MV-4-11 (cell line): ENCODE measurements around the gene CDH23.

ENCODE experiments used
- DNase-seq: peaks from one replicate; lab custom pipeline; 2025; lab: John Stamatoyannopoulos, UW

Gene CDH23

GRCh38 chr10:71423250-71423649 is 26.5 kb downstream of the CDH23 start:
- DNase-seq, result no peak

DNA sequence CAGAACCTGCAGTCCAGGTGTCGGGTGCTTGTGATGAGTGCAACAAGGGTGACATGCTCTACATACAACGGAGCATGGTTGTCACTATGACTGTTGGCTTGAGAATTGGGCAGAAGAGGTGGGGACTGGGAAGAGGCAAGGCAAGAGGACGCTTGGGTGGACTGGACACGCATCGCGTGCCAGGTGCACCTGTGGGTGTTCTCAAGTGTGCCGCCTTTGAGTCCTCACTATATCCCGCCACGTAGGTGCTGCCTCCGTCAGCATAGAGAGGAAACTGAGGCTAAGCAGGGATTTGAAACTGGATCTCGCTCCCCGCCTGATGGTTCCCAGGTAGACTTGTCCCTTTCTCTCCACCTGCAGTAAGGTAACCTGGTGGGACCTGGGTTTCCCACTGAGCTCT is 27.2 kb downstream of the CDH23 start:
- no peak for DNase-seq

DNA sequence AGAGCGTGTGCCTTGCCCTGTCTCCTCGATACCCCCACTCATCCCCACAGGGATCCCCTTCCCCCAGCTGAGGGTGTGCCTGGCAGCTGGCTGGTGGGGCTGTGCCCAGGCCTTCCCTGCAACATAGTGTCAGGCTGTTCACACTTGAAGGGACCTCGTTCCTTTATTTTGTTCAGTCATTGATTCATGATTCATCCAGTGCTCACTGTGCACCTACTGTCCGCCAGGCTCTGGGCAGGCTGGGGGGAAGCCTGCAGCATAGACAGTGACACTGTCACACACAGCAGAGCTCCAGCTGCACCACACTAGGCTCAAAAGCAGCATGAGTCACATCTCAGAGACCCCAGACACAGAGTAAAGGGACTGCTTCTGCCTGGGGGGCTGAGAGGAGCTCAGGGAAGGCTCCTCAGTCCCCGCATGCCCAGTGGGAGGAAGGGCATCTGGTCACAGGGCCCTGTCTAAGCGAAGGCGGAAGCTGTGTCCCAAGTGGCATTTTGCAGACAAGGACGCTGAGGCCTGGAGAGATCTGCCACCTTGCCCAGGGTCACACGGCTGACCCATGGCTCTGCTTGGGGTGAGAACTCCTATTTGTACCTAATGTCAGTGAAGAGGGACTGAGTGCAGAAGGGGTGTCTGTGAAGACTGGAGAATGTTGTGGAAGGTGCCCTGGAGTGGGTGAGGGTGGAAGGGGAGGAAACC is 27.9 kb downstream of the CDH23 start:
- no peak for DNase-seq

GRCh38 chr10:71426058-71426605 is 29.4 kb downstream of the CDH23 start:
- no peak for DNase-seq

DNA sequence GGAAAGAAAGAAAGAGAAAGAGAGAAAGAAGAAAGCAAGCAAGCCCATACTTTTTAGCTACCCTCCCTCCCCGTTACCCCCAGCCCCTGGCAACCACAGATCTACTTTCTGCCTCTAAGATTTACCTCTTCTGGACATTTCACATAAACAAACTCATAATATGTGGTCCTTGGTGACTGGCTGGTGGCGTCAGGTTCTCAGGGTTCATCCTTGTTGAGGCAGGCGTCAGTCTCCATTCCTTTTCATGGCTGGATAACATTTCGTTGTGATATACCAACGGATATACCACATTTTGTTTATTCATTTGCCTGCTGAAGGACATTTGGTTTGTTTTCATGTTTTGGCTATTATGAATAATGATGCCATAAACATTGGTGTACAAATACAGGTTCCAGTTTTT is 30.5 kb downstream of the CDH23 start:
- DNase-seq, result no peak

- DNase-seq, result no peak
These were observed 32.6 kb downstream of the CDH23 start for GRCh38 chr10:71429304-71429703.

- no peak for DNase-seq
These were observed 33.2 kb downstream of the CDH23 start for GRCh38 chr10:71429929-71430328.

GRCh38 chr10:71431239-71432100 is 34.8 kb downstream of the CDH23 start:
- no peak for DNase-seq

DNA sequence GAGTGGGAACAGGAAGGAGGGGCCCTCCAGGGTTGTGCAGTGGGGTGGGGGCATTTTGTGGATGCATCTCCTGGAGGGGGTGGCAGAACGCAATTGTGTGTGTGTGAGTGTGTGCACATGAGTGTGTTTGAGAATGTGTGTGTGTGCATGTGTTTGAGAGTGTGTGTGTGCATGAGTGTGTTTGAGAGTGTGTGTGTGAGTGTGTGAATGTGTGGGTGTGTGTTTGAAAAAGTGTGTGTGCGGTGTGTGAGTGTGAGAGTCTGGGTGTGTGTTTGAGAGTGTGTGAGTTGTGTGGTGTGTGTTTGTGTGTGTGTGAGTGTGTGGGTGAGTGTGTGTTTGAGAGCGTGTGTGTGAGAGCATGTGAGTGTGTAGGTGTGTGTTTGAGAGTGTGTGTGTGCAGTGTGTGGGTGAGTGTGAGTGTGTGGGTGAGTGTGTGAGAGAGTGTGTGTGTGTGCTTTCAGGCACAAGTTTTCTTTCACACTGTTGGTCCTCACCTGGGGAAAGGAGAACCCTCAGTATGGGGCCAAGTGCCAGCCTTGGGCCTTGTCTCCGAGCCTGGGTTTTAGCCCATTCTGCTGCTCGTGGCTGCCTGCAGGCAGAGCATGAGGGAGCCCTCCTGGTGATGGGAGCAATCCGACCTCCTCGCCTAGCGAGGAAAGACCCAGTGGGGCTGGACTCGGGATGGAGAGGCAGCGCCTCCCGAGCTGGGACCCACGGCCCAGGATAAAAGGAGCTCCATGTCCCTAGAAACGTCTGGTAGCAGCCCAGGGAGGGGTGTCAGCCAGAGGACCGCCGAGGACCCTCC is 35.6 kb downstream of the CDH23 start:
- DNase-seq, result no peak

- no peak for DNase-seq
These were observed 36.4 kb downstream of the CDH23 start for GRCh38 chr10:71432956-71433767.

GRCh38 chr10:71433768-71434744 is 37.3 kb downstream of the CDH23 start:
- DNase-seq, result no peak

DNA sequence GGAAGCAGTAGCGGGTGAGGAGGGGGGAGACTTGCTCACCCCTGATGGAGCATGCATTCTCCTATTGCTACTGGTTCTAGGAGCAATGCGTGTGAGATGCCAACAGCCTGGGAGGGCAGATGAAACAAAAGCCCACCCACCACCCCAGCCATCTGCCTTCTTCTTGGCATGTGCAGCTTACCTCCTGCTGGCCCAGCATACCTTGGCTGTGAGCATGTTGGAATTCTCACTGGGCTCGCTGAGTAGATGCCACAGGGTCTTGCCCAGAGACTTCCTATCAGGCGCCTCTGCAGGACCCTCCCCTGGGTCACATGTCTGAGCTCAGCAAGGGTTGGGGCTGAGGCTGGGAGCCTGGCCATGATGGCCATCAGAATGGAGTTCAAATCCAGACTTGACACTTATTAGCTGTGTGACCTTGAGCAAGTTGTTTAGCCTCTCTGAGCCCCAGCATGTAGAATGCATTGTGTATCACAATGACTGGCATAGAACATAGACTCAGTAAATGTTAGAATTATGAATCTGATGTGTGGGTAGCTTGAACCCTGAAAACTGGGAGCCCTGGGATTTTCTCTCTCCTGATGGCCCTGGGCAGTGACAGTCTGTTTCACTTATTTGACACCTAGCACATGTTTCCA is 38.2 kb downstream of the CDH23 start:
- DNase-seq, result no peak

- peak; percentile 3 for DNase-seq
These were observed 39.0 kb downstream of the CDH23 start for GRCh38 chr10:71435571-71436267.

DNA sequence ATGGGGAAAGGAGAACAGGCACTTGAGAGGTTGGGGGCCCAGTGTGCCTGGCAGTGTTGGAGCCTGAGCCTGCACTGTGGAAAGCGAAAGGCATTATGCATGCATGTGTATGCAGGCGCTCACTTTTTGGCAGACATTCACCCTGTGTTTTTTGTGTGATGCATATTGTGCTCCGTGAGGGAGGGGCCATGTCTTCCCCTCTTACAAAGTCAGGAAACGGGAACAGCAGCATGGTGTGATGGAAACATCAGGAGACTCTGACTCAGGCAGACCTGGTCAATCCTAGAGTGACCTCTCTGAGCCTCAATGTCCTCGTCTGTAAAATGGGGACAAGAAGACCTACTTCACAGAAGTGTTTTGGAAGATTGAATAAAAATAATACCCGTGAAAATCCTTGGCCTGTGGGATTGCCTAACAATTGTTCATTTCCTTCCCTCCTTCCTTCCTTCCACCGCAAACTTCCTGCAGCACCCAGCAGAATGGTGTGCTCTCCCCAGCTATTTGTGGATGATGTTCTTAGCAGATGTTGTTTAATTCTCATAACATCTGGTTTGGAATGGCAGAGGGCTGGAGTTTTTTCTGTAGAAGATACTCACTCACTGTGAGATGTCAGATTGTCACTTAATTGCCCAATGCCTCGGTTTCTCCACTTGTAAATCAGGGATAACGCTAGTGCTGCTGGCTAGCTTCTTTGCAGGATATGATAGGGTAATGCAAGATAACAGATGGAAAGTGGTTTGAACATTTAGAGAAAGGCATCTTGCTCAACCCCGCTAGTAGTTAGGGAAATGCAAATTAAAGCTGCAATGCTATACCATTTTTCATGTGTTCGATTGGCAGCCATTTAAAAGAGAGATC is 39.8 kb downstream of the CDH23 start:
- peak; percentile 33 for DNase-seq

- no peak for DNase-seq
These were observed 40.9 kb downstream of the CDH23 start for GRCh38 chr10:71437537-71438092.

- DNase-seq, result no peak
These were observed 42.0 kb downstream of the CDH23 start for GRCh38 chr10:71438761-71439160.

GRCh38 chr10:71439670-71440425 is 43.1 kb downstream of the CDH23 start:
- DNase-seq, result no peak
